Keratinocyte (primary cell): ENCODE results near the gene SDR42E2.

ENCODE experiments used
- CTCF ChIP-seq, 3 experiments: IDR thresholded peaks in 1 of 3; conservative IDR thresholded peaks in 1 of 3; optimal IDR thresholded peaks in 1 of 3; 2 replicates in 2 of 3; 3 replicates in 1 of 3; pipeline versions ENCODE3 to v1.5.1; 2011; ENCODE audit warnings: low read length in 3 of 3, mild to moderate bottlenecking in 3 of 3, moderate library complexity in 2 of 3, control low read depth in 1 of 3, inconsistent platforms in 1 of 3; ENCODE audit not compliant: insufficient read depth in 2 of 3; ENCODE audit errors: extremely low read depth in 1 of 3
- EZH2 ChIP-seq: IDR thresholded peaks from one replicate; pipeline ENCODE4 v1.6.1; 2012; ENCODE audit warnings: inconsistent platforms, mild to moderate bottlenecking, low read length, moderate library complexity

- TF ChIP-seq CTCF (optimal IDR thresholded peaks at IDR 0.05 in 1 of 3, IDR thresholded peaks at IDR 0.05 in 1 of 3, conservative IDR thresholded peaks at IDR 0.05 in 1 of 3; ENCODE audit: extremely low read depth in 1 of 3, insufficient read depth in 2 of 3, low read length in 3 of 3) (no peak), EZH2 (no peak)
These were observed 21.0 kb downstream of the SDR42E2 start for GRCh38 chr16:22183335-22183734.
